Glutamatergic neuron (in vitro differentiated cells): ENCODE results near the gene ZNF787. TPM values are rescaled to one million over a fixed set of nuclear protein-coding genes. Genes with fewer than 3 reads are reported as not detected.
"Not testable (repeated sequence)": the region's sequence is repeated elsewhere in the genome, so short reads cannot be mapped to it uniquely, and the experiment has no call there.

ENCODE experiments used
- DNase-seq: peaks from one replicate; pipeline ENCODE4 v3.0.0; 2022
- H3K27ac Mint-ChIP-seq: one replicate; pipeline ENCODE4 v1.8.0; 2020; ENCODE audit warnings: mild to moderate bottlenecking, mixed read lengths, inconsistent platforms; ENCODE audit not compliant: unreplicated experiment
- H3K27me3 Mint-ChIP-seq: one replicate; pipeline ENCODE4 v1.8.0; 2020; ENCODE audit warnings: mild to moderate bottlenecking, moderate library complexity, mixed read lengths, inconsistent platforms; ENCODE audit not compliant: unreplicated experiment
- H3K36me3 Mint-ChIP-seq: one replicate; pipeline ENCODE4 v1.8.0; 2020; ENCODE audit warnings: mild to moderate bottlenecking, mixed read lengths, inconsistent platforms; ENCODE audit not compliant: unreplicated experiment
- H3K4me1 Mint-ChIP-seq: one replicate; pipeline ENCODE4 v1.8.0; 2020; ENCODE audit warnings: mild to moderate bottlenecking, low read depth, mixed read lengths, inconsistent platforms; ENCODE audit not compliant: unreplicated experiment
- H3K4me3 Mint-ChIP-seq: one replicate; pipeline ENCODE4 v1.8.0; 2020; ENCODE audit warnings: mild to moderate bottlenecking, mixed read lengths, inconsistent platforms; ENCODE audit not compliant: unreplicated experiment
- H3K9me3 Mint-ChIP-seq: one replicate; pipeline ENCODE4 v1.8.0; 2020; ENCODE audit warnings: mild to moderate bottlenecking, moderate library complexity, mixed read lengths, inconsistent platforms; ENCODE audit not compliant: unreplicated experiment
- CTCF ChIP-seq: fragments of 200-600 bp; sonication (generic); IDR thresholded peaks from one replicate; pipeline ENCODE4 v1.5.0; 2021; ENCODE audit not compliant: partially characterized antibody, unreplicated experiment
- total RNA-seq: library from RNA; stranded (reverse); fragmentation: NEBNext Ultra II Directional; extraction: Animal tissue kit (Norgen Biotek cat#: 25700); gene quantifications from one replicate; pipeline ENCODE4 v1.2.1, GENCODE V29; 2021; ENCODE audit not compliant: unreplicated experiment

Gene ZNF787
- total RNA-seq, 1 donor from 2014 or later: 59.7 TPM

DNA sequence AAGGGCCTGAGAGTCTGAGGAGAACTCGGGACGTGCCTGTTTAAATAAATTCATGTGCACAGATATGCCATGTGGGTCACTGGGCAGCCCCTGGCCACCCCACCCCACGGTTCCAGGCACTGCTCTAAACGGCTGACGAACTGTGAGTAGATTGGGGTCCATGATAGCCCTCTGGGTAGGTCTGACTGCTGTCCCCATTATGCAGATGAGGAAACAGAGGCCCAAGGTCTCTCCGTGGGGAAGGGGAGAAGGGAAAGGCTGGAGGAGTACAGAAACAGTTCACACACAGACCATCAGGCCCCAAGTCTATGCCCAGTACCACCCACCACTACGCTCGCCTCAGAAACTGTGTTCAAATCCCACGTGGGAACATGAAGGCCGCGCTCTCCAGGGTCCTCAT lies 14.1 kb downstream of the ZNF787 start:
- H3K4me1 Mint-ChIP-seq: peaks cover 26% of the 10 kb centered on the region

GRCh38 chr19:56106397-56106849 lies 14.7 kb downstream of the ZNF787 start:
- peak overlapping the region; percentile 86 for H3K27ac Mint-ChIP-seq
- H3K36me3 Mint-ChIP-seq: peaks cover 2% of the 10 kb centered on the region
- H3K4me1 Mint-ChIP-seq: peaks cover 27% of the 10 kb centered on the region
- peak overlapping the region; percentile 68 for H3K4me3 Mint-ChIP-seq
- H3K9me3 Mint-ChIP-seq: peaks cover 7% of the 10 kb centered on the region
- TF ChIP-seq CTCF: no peak
- no peak for DNase-seq
- H3K27me3 Mint-ChIP-seq: peaks cover 11% of the 10 kb centered on the region

More for the DNA sequence above, 14.1 kb downstream of the ZNF787 start:
- H3K4me3 Mint-ChIP-seq: peak overlapping the region; percentile 65
- peaks cover 11% of the 10 kb centered on the region for H3K27me3 Mint-ChIP-seq
- H3K27ac Mint-ChIP-seq: peak overlapping the region; percentile 80
- H3K36me3 Mint-ChIP-seq: no peaks in the 10 kb centered on the region
- TF ChIP-seq CTCF: no peak
- DNase-seq: no peak
- peaks cover 5% of the 10 kb centered on the region for H3K9me3 Mint-ChIP-seq

- not testable (repeated sequence) for DNase-seq, H3K36me3 Mint-ChIP-seq, H3K9me3 Mint-ChIP-seq
- Mint-ChIP-seq H3K4me3 (peak overlapping the region; percentile 68), H3K27ac (peak overlapping the region; percentile 86), H3K4me1 (peaks cover 28% of the 10 kb centered on the region), H3K27me3 (peaks cover 11% of the 10 kb centered on the region)
These were observed 15.2 kb downstream of the ZNF787 start for GRCh38 chr19:56105831-56106396.

GRCh38 chr19:56105090-56105701 lies 15.9 kb downstream of the ZNF787 start:
- H3K4me3 Mint-ChIP-seq: peak overlapping the region; percentile 42
- TF ChIP-seq CTCF: peak; percentile 71
- peak overlapping the region; percentile 73 for H3K27ac Mint-ChIP-seq
- H3K36me3 Mint-ChIP-seq: peaks cover 6% of the 10 kb centered on the region
- peak; percentile 85 for DNase-seq
- peaks cover 9% of the 10 kb centered on the region for H3K9me3 Mint-ChIP-seq
- H3K27me3 Mint-ChIP-seq: peaks cover 11% of the 10 kb centered on the region
- H3K4me1 Mint-ChIP-seq: peaks cover 25% of the 10 kb centered on the region

DNA sequence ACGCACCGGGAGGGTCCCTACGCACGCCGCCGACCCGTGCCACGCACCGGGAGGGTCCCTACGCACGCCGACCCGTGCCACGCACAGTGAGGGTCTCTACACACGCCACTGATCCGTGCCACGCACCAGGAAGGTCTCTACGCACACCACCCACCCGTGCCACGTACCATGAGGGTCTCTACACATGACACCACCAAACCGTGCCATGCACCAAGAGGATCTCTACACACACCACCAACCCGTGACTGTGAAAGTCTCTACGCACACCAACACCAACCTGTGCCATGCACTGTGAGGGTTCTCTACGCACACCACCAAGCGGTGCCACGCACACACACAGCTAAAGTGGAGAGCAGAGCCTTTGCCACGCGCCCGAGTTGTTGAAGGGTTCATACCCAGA lies 16.7 kb downstream of the ZNF787 start:
- H3K27ac Mint-ChIP-seq: peak overlapping the region; percentile 82
- no peak for DNase-seq
- peak overlapping the region; percentile 36 for H3K4me3 Mint-ChIP-seq

More for the DNA sequence above, 16.7 kb downstream of the ZNF787 start:
- Mint-ChIP-seq H3K4me1 (peaks cover 22% of the 10 kb centered on the region), H3K36me3 (peaks cover 6% of the 10 kb centered on the region), H3K9me3 (peaks cover 9% of the 10 kb centered on the region), H3K27me3 (peaks cover 11% of the 10 kb centered on the region)
- no peak for TF ChIP-seq CTCF
